NCI-H82 treated with DMSO at 0.1 percent for 48 hours (cell line): ENCODE measurements around the gene ESPNL.
"Not testable (repeated sequence)": the region's sequence is repeated elsewhere in the genome, so short reads cannot be mapped to it uniquely, and the experiment has no call there.

Experiments
- DNase-seq: peaks from one replicate; lab custom pipeline; 2025; ENCODE audit not compliant: unreplicated experiment; lab: John Stamatoyannopoulos, UW

The ESPNL gene, protein sequence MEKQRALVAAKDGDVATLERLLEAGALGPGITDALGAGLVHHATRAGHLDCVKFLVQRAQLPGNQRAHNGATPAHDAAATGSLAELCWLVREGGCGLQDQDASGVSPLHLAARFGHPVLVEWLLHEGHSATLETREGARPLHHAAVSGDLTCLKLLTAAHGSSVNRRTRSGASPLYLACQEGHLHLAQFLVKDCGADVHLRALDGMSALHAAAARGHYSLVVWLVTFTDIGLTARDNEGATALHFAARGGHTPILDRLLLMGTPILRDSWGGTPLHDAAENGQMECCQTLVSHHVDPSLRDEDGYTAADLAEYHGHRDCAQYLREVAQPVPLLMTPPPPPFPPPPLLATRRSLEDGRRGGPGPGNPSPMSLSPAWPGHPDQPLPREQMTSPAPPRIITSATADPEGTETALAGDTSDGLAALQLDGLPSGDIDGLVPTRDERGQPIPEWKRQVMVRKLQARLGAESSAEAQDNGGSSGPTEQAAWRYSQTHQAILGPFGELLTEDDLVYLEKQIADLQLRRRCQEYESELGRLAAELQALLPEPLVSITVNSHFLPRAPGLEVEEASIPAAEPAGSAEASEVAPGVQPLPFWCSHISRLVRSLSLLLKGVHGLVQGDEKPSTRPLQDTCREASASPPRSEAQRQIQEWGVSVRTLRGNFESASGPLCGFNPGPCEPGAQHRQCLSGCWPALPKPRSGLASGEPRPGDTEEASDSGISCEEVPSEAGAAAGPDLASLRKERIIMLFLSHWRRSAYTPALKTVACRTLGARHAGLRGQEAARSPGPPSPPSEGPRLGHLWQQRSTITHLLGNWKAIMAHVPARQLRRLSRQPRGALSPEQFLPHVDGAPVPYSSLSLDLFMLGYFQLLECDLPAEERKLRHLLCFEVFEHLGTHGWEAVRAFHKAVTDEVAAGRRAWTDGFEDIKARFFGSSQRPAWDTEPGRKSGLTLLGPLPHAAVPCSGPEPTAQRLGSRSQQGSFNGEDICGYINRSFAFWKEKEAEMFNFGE

DNA sequence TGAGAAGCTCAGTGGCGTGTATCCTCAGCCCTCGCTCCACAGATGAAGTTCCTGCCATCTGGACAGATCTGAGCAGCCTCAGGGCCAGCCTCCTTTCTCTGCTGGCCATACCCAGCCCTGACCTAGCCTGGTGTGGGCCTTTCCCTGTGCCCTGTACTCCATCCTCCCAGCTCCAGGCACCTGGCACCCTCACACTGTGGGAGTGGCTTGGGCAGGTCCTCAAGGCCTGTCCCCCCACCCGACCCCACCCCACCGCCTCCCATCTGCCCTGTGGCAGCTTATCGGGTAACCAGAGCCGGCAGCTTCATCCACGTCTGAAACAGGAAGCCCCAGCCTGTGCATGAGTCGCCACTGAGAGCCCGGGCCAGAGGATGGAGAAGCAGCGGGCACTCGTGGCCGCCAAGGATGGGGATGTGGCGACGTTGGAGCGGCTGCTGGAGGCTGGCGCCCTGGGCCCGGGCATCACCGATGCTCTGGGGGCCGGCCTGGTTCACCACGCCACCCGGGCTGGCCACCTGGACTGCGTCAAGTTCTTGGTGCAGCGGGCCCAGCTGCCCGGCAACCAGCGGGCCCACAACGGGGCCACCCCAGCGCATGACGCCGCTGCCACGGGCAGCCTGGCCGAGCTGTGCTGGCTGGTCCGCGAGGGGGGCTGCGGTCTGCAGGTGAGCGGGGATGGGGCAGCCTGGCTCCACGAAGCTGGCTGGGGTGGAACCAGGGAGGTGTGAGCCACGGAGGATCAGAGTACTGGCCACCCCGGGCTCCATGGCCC lies at the start of gene ESPNL:
ESPNL (plus strand) TSS at position 292 of the 772 bp plus-strand sequence; CDS start at position 372, 80 bp downstream.
- DNase-seq, result peak; percentile 18

DNA sequence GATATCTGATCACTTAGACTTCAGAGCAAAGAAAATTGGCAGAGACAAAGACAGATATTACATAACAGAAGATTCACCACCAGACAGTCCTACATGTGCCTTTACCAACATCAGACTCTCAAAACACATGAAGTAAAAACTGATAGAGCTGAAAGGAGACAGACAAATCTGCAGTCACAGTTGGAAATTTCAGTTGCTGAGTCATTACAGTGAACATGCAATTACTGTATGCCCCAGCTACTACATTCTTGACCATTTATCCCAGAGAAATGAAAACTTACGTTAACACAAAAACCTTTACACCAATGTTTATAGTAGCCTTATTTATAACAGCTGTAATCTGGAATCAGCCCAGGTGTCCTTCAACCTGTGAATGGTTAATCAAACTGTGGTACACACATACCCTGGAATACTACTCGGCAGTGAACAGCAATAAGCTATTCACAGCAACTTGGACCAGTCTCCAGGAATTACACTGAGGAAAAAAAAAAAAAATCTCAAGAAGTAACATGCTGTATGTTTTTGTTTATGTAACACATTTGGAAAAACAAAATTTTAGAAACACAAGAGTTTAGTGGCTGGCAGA lies 46.9 kb upstream of the ESPNL start:
- DNase-seq, result no peak

DNA sequence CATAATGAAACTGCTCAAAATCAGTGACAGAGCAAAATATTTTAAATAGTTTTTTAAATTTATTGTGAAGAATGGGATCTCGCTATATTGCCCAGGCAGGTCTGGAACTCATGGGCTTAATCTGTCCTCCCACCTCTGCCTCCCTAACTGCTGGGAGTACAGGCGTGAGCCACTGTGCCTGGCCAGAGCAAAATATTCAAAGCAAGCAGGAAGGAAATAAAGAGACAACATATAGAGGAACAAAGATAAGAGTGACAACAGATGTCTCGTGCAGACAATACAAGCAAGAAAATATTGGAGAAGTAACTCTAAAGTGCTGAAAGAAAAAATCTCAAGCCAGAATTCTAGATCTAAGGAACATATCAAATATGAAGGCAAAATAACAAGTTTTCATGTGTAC lies 44.3 kb upstream of the ESPNL start:
- DNase-seq, result no peak

DNA sequence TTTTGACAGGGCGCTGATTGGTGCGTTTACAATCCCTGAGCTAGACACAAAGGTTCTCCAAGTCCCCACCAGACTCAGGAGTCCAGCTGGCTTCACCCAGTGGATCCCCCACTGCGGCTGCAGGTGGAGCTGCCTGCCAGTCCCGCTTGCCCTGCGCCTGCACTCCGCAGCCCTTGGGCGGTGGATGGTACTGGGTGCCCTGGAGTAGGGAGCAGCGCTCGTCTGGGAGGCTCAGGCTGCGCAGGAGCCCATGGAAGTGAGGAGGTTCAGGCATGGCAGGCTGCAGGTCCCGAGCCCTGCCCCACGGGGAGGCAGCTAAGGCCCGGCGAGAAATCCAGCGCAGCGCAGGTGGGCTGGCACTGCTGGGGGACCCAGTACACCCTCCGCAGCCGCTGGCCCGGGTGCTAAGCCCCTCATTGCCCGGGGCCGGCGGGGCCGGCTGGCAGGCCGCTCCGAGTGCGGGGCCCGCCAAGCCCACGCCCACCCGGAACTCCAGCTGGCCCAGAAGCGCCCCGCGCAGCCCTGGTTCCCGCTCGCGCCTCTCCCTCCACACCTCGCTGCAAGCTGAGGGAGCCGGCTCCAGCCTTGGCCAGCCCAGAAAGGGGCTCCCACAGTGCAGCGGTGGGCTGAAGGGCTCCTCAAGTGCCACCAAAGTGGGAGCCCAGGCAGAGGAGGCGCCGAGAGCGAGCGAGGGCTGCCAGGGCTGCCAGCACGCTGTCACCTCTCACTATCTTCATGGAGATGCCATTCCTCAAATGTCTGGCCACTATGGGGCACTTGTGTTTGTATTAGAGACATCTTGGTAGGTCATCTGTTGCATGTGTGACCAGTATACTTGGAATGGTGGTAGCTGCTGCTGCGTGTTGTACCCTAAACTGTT lies 42.2 kb upstream of the ESPNL start:
- DNase-seq, result not testable (repeated sequence)

DNA sequence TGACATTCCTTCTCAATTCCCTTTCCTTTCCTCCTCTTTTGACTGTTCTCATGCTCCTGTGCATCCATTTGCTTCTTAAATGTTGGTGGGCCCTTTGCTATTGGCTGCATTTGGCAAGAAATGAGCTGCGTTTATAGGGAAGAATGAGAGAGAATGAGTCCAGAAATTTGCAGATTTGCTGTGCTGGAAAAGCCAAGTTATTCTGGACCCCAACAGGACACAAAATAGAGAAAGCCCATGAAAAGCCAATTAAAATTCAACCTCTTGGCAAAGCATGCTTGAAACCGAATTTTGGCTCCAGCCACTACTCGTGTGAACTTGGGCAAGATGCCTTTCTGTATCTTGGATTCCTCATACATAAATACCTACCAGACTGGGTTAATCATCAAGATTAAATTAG lies 40.6 kb upstream of the ESPNL start:
- DNase-seq, result no peak

DNA sequence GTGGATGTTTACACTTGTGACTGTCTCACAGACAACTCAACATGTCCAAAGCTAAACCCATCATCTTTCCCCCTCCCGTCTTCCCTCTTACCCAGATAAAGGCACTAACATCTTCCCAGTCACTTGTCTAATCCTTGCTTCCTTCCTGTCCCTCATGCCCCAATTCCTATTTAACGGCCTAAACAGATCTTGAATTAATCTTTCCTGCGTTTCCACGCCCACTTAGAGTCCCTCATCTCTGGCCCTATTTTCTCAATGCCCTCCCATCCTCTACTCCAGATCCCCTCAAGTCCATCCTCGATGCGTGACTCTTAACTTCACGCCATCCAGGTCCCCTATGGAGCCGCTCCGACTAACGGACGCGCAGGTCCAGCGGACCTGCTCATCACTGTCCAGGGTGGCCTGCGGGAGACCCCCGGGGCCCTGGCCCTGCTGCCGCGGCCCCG lies 40.0 kb upstream of the ESPNL start:
- DNase-seq, result peak; percentile 55

DNA sequence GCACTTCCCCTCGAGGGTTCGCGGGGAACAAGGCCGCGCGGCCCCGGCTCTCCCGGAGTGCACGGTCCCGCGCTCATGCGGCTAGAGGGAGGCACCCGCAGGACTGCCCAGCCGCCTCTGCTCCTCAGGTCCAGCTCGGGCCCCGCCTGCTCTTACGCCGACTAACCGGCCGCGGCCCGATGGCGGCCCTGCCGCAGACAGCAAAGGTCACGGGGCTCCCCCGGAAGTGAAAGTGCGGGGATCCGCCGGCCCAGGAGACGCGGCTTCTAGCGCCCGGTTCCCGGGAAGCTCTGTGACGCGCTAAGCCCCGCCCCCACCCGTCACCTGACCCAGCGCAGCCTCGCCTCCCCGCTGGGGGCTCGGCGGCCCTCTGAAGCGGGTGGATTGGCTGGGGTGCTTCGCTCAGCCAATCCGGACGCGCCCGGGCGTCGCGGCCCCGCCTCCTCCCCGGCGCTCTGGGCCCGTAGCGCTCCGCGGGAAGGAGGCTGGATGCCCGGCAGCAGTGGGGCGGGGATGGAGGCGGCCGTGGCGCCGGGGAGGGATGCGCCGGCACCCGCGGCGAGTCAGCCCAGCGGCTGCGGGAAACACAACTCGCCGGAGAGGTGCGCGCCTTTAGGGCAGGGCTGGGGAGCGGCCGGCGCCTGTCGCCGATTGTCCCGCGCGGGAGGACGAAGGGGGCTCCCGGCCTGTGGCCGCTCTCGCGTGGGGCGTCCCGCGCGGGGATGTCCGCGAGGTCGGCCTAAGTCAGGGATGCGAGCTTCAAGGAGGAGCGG lies 39.4 kb upstream of the ESPNL start, which contains the start of gene SCLY:
SCLY (plus strand) TSS at position 460 of the 773 bp plus-strand sequence; CDS start at position 514, 54 bp downstream.
- peak; percentile 83 for DNase-seq

DNA sequence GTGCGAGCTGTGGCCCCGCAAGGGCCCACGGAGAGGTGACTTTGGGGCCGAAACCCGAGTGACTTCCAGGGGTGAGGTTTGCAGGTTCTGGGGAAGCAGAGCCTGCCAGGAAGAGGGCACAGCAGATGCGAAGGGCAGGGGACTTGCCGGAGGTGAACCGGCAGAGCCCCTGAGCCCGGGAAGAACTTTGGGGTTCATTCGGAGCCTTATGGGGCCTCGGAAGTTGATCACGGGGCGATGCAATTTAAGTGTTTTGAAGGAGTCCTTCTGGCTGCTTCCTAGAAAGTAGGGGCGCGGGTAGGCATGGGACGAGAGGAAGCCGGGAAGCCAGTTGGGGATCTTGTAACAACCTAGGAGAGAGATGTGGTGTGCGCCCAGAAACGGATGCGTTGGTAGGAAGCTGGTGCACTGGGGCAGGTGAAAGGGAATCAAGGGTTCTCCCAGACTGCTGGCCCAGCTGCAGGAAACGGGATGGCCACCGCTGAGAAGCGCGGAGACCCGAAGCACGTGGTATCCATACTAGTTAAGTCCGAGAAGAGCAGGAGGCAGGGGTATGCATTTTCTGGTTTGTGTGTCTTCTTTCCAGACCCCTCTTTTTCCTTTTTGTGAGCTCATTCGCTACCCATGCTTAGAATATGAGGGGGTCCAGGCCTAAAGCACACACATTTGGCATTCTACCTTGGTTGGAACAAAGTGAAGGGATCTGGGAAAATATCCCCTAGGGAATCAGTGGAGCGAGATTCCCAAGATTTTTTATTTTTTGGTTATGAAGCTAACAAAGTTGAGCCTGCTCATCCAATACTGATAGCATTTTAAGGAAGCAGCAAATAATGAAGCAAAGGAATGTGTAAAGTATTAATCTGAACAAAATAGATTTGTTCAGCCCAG lies 38.6 kb upstream of the ESPNL start:
- peak; percentile 35 for DNase-seq

DNA sequence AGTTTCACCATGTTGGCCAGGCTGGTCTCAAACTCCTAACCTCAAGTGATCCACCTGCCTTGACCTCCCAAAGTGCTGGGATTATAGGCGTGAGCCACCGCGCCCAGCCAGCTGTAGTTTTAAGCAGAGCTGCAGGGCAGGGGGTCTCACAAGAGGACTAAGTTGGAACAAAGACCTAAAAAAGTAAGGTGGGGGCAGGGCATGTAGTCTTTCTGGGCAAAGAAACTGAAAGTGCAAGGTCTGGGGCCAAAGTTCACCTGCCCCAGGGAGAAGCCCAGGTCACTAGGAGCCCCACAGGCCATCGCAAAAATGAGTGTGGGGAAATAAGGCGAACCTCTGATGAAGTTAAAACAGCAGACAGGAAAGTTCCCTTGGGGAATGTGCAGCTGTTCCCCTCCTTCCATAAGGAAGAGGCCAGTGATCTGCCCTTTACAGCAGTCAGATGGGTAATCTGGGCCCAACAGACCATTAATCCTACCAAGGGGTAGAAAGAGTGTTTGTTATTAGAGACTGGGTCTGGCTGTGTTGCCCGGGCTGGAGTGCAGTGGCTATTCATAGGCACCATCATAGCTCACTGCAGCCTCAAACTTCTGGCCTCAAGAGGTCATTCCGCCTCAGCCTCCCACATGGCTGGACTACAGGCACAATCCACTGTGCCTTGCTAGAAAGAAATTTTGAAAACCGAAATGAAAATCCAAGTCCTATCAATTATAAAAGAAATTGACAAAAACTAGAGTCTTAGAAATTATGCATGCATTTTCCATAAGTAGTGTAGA lies 36.5 kb upstream of the ESPNL start:
- DNase-seq, result peak; percentile 50

DNA sequence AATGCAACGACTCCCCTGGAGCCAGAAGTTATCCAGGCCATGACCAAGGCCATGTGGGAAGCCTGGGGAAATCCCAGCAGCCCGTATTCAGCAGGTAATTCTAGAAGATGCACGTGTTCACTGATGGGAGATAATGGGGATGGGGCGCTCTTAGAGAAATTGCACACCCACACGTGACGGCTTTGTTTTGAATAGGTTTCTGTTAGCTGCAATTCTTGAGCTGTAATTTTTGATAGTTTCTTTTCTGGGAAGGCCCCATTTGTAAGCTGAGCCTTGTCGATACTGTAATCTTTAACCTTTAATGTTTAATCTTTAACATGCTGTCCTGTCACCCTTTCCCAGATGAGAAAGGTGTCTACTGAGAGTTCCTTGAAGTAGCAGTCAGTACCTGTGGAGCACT lies 35.8 kb upstream of the ESPNL start:
- no peak for DNase-seq

DNA sequence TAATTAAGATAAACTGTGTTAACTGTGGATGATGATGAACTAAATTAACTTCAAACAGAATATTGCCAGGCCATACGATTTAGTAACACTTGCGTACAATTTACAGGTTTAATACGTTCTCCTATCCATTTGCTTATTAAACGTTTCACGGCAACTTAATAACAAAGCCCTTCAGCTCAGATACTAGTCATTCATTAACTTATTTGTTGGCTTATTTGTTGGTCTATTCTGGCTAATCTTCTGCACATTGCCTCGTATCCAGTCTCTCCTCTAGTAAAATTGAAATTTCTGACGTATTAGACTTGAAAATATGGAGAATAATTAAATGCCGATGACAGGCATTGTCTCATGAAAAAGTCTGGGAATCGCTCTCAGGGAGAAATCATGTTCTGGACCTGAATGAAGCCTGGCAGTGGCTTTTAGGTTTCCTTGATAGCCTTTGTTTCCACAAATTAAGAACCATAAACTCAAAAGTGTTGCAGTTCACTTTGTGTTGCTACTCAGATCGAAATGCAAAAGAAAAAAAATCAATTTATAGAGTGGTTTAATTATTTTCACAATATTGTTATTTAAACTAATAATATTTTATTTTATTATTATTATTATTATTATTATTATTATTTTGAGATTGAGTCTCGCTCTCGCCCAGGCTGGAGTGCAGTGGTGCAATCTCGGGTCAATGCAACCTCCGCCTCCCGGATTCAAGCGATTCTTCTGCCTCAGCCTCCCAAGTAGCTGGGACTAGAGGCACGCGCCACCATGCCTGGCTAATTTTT lies 34.9 kb upstream of the ESPNL start:
- no peak for DNase-seq

DNA sequence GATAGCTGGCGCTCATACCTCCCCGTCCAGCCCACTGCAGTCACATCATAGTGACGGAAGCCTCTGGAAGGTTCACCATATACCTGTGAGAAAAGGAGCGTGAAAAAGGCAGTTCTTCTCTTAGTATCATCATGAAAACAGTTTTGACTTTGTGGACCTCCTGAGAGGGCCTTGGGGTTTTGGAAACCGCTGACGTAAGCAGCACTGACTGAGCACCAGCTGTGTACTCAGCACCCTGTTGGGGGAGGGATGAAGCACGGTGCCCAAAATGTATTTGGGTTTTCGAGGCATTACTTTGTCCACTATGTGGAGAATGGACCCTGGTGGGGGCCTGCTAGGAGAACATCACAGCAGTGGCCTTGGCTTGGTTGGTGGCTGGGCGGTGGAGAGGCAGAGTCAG lies 33.9 kb upstream of the ESPNL start:
- no peak for DNase-seq

DNA sequence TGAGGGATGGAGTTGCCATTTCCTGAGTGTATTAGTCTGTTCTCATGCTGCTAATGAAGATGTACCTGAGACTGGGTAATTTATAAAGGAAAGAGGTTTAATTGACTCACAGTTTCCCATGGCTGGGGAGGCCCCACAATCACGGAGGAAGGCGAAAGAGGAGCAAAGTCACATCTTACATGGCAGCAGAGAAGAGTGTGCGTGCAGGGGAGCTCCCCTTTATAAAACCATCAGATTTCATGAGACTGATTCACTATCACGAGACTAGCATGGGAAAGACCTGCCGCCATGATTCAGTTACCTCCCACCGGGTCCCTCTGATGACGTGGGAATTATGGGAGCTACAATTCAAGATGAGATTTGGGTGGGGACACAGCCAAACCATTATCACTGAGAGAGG lies 33.4 kb upstream of the ESPNL start:
- DNase-seq, result not testable (repeated sequence)

DNA sequence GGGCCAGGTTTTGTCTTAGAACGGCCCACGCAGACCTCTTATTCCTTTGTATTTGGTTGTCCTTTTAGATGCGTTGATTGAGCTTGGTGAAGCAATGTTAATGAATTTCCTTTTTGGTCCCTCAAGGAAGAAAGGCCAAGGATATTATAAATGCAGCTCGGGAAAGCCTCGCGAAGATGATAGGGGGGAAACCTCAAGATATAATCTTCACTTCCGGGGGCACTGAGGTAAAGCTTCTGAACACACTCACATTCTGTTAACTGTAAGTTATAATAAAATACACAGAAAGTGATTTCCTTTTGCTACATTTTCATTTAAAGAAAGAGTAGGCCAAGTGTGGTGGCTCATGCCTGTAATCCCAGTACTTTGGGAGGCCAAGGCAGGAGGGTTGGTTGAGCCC lies 32.2 kb upstream of the ESPNL start:
- no peak for DNase-seq

DNA sequence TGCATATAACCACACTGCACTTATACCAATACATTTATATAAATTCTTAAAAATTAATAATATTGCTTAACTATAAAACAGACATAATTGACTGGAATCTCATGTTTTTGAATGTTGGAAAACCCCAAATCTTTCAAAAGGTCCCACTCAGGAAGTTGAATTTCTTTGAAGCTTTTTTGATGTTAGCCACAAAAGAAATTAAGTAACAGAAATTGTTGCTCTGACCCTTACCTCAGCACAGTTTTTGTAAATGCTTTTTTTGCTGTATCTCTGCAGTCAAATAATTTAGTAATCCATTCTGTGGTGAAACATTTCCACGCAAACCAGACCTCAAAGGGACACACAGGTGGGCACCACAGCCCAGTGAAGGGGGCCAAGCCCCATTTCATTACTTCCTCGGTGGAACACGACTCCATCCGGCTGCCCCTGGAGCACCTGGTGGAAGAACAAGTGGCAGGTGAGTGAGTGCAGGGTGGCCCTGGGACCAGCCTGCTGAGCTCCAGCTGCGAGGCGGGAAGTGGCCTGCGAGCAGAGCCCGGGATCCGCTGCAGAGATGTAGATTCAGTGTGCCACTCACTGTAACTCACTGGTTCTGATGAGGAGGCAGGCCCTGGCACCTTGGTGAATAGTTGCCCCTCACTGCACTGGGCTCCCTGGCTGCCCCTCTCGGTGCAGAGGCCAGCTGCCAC lies 31.0 kb upstream of the ESPNL start:
- no peak for DNase-seq

DNA sequence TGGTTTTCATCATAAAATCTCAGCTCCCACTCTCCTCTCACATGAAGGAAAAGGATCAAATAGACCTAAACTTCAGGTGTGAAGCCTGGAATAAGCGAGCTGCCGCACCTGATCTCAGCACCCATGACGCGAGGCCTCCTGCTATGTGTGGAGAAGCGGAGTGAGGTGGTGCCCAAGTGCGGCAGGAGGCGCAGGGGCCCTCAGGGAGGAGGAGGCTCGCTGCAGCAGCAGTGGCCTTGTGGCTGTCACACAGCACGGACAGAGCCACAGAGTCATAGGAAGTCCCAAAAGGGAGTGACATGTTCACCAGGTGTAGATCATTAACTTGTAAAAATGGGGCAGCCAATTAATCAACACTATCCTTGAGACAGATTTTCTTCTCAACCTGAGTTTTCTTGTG lies 30.3 kb upstream of the ESPNL start:
- no peak for DNase-seq
